ENCODE data around the gene ASTN1. TPM values are rescaled to one million over a fixed set of nuclear protein-coding genes. Genes with fewer than 3 reads are reported as not detected.
"Not testable (repeated sequence)": the region's sequence is repeated elsewhere in the genome, so short reads cannot be mapped to it uniquely, and the experiment has no call there.

Gene ASTN1
- total RNA-seq, 2 experiments from 2014 or later, result not detected

DNA sequence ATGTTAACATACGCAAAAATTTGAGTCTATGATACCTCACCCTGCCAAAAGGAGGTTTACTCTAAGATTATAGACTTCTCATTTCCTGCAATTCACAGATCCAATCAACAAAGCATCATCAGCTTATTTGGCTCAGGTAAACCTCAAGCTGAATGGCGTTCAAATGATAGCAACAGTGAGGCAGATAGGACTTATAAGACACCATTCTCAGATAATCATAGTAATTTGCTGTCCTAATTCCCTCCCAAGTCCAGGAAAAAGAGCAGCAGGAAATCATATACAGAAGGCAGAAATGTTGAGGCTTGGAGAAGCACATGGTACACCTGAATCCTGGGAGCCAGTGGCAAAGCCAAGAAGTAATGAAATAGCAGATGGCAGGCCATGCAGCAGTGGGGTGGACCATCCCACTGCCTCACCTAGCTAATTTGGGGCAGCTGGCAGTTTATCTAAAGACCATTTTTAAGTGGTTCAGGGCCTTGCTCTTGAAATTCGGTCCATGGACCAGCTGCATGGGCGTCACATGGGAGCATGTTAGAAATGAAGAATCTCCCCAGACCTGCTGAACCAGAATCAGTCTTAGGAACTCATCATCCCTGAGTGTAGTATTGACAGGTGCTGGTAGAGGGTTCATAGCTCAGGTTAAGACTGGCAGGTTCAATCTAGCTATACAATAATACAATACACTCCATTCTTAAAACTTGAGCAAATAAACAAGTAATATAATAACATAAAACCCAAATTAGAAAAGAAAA lies 57.7 kb downstream of the ASTN1 start:
- Mint-ChIP-seq H3K4me3 (no peak overlapping the region), H3K27me3 (no peaks in the 10 kb centered on the region), H3K27ac (no peak overlapping the region), H3K36me3 (no peaks in the 10 kb centered on the region), H3K9me3 (peaks cover 2% of the 10 kb centered on the region), H3K4me1 (no peaks in the 10 kb centered on the region)
- POLR2A ChIA-PET, result no interaction called here
- DNase-seq, result no peak
- no peak for ATAC-seq (ENCODE audit: low read depth)

- H3K4me1 Mint-ChIP-seq, result no peaks in the 10 kb centered on the region
- no peaks in the 10 kb centered on the region for H3K36me3 Mint-ChIP-seq
- no peak overlapping the region for H3K27ac Mint-ChIP-seq
- no peak overlapping the region for H3K4me3 Mint-ChIP-seq
- ATAC-seq (ENCODE audit: low read depth), result no peak
- no peak for DNase-seq
- no peaks in the 10 kb centered on the region for H3K27me3 Mint-ChIP-seq
- peaks cover 2% of the 10 kb centered on the region for H3K9me3 Mint-ChIP-seq
- POLR2A ChIA-PET, result no interaction called here
These were observed 58.3 kb downstream of the ASTN1 start for GRCh38 chr1:177106196-177106595.

DNA sequence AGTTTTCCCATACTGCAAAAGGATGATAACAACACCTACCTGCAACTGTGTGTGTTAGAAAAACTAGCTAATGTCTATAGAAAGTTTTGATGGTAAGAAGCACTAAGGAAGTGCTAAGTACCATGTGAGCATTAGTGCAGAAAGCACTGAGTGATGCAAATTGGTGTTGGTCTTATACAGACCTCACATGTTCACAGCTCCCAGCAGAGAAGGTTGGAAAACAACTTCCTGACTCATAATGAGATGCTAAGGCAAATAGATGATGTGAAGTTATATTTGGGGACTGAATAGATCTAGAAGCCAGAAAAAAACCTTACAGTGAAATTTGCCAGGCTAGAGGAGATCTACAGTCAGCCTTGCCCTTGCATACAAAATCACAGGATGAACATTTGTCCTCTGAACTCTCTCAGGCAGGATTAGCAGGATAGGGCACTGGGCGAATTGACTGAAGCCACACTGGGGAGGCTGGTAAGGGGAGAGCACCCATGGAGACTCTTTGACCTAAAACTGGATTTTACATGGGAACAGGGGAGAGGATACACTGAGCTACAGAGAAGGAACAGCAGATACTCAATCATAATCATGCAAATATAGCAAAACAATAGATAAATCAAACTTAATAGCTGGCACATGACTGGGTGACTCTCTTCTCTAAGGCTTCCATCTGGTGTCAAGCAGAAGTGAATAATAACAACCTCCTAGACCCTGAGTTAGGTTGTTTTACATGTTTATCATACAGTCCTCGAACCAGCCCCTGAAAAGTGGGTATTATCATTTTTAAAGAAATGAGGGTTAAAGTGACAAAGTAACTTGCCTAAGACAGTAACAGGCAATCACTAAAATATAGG lies 61.3 kb downstream of the ASTN1 start:
- Mint-ChIP-seq H3K27me3 (no peaks in the 10 kb centered on the region), H3K9me3 (peaks cover 2% of the 10 kb centered on the region), H3K4me1 (no peaks in the 10 kb centered on the region), H3K4me3 (no peak overlapping the region), H3K36me3 (no peaks in the 10 kb centered on the region), H3K27ac (no peak overlapping the region)
- ATAC-seq (ENCODE audit: low read depth), result no peak
- no peak for DNase-seq
- POLR2A ChIA-PET, result no interaction called here

DNA sequence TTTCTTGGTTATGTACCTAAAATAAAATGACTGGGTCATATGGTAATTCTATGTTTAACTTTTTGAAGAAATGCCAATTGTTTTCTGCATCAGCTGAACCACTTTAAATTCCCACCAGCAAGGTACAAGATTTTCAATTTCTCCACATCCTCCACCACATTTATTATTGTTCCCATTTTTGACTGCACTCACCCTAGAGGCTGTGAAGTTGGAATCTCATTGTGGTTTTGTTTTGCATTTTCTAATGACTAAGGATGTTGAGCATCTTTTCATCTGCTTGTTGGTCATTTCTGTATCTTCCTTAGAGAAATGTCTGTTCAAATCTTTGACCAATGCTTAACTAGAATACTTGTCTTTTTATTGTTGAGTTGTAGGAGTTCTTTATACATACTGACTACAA lies 72.5 kb downstream of the ASTN1 start:
- H3K9me3 Mint-ChIP-seq, result no peaks in the 10 kb centered on the region
- POLR2A ChIA-PET, result no interaction called here
- DNase-seq, result no peak
- H3K36me3 Mint-ChIP-seq, result no peaks in the 10 kb centered on the region
- no peak overlapping the region for H3K27ac Mint-ChIP-seq
- no peaks in the 10 kb centered on the region for H3K27me3 Mint-ChIP-seq
- H3K4me3 Mint-ChIP-seq, result no peak overlapping the region
- no peak for ATAC-seq (ENCODE audit: low read depth)
- H3K4me1 Mint-ChIP-seq, result no peaks in the 10 kb centered on the region

GRCh38 chr1:177091040-177091439 lies 73.5 kb downstream of the ASTN1 start:
- H3K36me3 Mint-ChIP-seq, result no peaks in the 10 kb centered on the region
- no peak overlapping the region for H3K4me3 Mint-ChIP-seq
- H3K27ac Mint-ChIP-seq, result no peak overlapping the region
- DNase-seq, result no peak
- H3K9me3 Mint-ChIP-seq, result no peaks in the 10 kb centered on the region
- no peaks in the 10 kb centered on the region for H3K4me1 Mint-ChIP-seq
- POLR2A ChIA-PET, result no interaction called here
- no peaks in the 10 kb centered on the region for H3K27me3 Mint-ChIP-seq
- ATAC-seq (ENCODE audit: low read depth), result no peak

DNA sequence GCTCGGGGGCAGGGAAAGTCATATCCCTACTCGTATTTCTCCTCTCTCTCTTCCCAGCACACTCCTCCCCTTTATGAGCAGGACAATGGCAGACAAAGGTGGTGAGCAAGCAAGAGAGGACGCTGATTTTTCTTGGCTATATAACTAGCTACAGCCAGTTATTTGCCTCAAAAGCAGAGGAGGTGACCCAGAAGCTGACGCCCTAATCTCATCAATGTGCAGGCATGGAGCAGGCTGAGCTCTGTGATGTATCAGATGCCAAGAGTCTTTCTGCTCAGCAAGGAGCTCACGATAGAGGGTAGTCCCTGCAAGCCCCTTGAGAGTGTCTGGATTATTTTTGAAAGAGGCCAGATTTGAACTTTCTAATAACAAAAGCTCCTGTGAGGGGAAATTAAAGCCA lies 75.5 kb downstream of the ASTN1 start:
- no peaks in the 10 kb centered on the region for H3K4me1 Mint-ChIP-seq
- H3K4me3 Mint-ChIP-seq, result no peak overlapping the region
- H3K27me3 Mint-ChIP-seq, result no peaks in the 10 kb centered on the region
- H3K27ac Mint-ChIP-seq, result no peak overlapping the region
- DNase-seq, result no peak
- no peaks in the 10 kb centered on the region for H3K9me3 Mint-ChIP-seq
- H3K36me3 Mint-ChIP-seq, result no peaks in the 10 kb centered on the region
- no peak for ATAC-seq (ENCODE audit: low read depth)
- POLR2A ChIA-PET, result no interaction called here

- Mint-ChIP-seq H3K4me3 (no peak overlapping the region), H3K36me3 (no peaks in the 10 kb centered on the region), H3K27me3 (no peaks in the 10 kb centered on the region), H3K4me1 (no peaks in the 10 kb centered on the region), H3K27ac (no peak overlapping the region), H3K9me3 (no peaks in the 10 kb centered on the region)
- no peak for ATAC-seq (ENCODE audit: low read depth)
- POLR2A ChIA-PET, result no interaction called here
- DNase-seq, result no peak
These were observed 81.4 kb downstream of the ASTN1 start for GRCh38 chr1:177082855-177083693.

- POLR2A ChIA-PET, result no interaction called here
- H3K4me1 Mint-ChIP-seq, result no peaks in the 10 kb centered on the region
- ATAC-seq (ENCODE audit: low read depth) (no peak), DNase-seq (no peak)
- H3K27ac Mint-ChIP-seq, result no peak overlapping the region
- H3K27me3 Mint-ChIP-seq, result no peaks in the 10 kb centered on the region
- H3K36me3 Mint-ChIP-seq, result no peaks in the 10 kb centered on the region
- H3K4me3 Mint-ChIP-seq, result no peak overlapping the region
- H3K9me3 Mint-ChIP-seq, result no peaks in the 10 kb centered on the region
These were observed 83.9 kb downstream of the ASTN1 start for GRCh38 chr1:177080564-177080963.

GRCh38 chr1:177077734-177078499 lies 86.6 kb downstream of the ASTN1 start:
- Mint-ChIP-seq H3K4me3 (no peak overlapping the region), H3K9me3 (no peaks in the 10 kb centered on the region), H3K4me1 (no peaks in the 10 kb centered on the region), H3K27ac (no peak overlapping the region), H3K27me3 (no peaks in the 10 kb centered on the region), H3K36me3 (no peaks in the 10 kb centered on the region)
- POLR2A ChIA-PET, result no interaction called here
- DNase-seq (no peak), ATAC-seq (ENCODE audit: low read depth) (no peak)

DNA sequence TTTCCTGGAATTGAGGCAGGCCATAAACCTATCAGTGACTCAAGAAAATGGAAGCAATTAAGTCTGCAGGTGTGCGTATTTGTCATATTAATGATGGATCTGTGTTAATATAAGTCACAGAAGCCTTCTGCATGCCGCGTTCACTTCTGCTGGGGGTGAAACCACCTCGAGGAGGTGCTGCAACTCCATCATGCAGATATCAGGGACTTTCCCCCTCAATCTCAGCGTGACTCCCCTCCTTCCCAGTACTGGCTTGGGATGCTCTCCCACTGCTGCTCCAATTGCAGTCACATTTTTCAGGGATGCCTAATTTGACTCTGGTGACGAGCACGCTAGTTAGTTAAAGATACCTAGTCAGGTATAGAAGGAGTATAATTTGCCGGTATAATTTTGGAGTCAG lies 87.5 kb downstream of the ASTN1 start:
- H3K27me3 Mint-ChIP-seq, result no peaks in the 10 kb centered on the region
- H3K9me3 Mint-ChIP-seq, result no peaks in the 10 kb centered on the region
- no peaks in the 10 kb centered on the region for H3K4me1 Mint-ChIP-seq
- POLR2A ChIA-PET, result no interaction called here
- no peak overlapping the region for H3K4me3 Mint-ChIP-seq
- ATAC-seq (ENCODE audit: low read depth) (no peak), DNase-seq (no peak)
- H3K36me3 Mint-ChIP-seq, result no peaks in the 10 kb centered on the region
- no peak overlapping the region for H3K27ac Mint-ChIP-seq

GRCh38 chr1:177074811-177075210 lies 89.7 kb downstream of the ASTN1 start:
- POLR2A ChIA-PET; H3K36me3 Mint-ChIP-seq; H3K9me3 Mint-ChIP-seq; H3K4me3 Mint-ChIP-seq; ATAC-seq (ENCODE audit: low read depth); H3K4me1 Mint-ChIP-seq; DNase-seq; H3K27ac Mint-ChIP-seq; H3K27me3 Mint-ChIP-seq: not testable (repeated sequence)

DNA sequence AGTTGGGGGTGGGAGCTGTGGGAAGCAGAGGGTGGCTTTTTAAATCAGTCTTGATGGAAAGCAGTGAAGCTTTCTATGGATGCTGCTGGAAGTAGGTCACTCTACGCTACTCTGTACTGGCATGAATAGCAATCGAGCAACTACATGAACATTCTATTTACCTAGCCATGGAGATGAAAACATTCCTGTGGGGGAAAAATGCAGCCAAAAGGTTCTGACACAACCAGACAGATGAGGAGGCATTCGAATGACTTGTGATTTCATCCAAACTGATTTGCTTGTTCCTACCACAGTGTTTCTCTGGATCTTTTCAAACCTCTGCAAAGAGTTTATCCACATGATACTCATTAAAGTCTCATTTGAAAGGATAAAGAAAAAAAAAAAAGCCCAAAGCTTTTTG lies 95.0 kb downstream of the ASTN1 start:
- ATAC-seq (ENCODE audit: low read depth) (no peak), DNase-seq (no peak)
- H3K27me3 Mint-ChIP-seq, result no peaks in the 10 kb centered on the region
- no peak overlapping the region for H3K27ac Mint-ChIP-seq
- H3K9me3 Mint-ChIP-seq, result no peaks in the 10 kb centered on the region
- POLR2A ChIA-PET, result no interaction called here
- H3K4me1 Mint-ChIP-seq, result no peaks in the 10 kb centered on the region
- no peaks in the 10 kb centered on the region for H3K36me3 Mint-ChIP-seq
- no peak overlapping the region for H3K4me3 Mint-ChIP-seq

DNA sequence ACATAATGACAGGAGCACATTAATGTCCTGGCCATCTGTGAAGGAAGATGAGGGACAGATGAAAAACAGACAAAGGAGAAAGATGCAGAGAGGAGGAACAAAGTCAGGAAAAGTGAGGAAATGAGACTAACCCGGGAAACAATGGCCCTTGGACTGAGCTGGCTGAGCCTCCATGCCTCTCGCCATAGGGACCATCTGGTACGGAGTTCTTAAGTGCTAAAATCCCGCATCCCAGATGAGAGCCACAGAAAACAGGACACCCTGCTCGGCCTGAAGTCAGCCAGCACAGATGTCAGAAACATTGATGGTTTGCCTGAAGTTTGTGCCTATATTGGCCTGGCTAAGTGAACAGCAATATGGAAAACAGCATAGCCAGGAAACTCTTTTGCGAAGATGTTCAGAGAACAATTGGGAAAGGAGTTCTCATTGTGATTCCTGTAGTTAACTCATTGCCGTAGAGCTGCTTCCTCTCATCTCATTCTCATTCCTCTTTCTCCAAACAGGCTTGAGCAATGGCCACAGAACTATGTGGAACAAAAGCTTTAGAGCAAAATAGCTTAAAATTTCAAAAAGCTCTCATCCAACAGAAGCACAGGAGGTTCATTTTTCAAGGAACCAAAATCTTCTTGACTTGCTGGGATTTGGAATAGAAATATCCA lies 96.6 kb downstream of the ASTN1 start:
- POLR2A ChIA-PET, result no interaction called here
- Mint-ChIP-seq H3K36me3 (no peaks in the 10 kb centered on the region), H3K4me1 (no peaks in the 10 kb centered on the region), H3K9me3 (no peaks in the 10 kb centered on the region), H3K27ac (no peak overlapping the region), H3K27me3 (no peaks in the 10 kb centered on the region), H3K4me3 (no peak overlapping the region)
- no peak for DNase-seq
- no peak for ATAC-seq (ENCODE audit: low read depth)

Data from activated naive CD8-positive, alpha-beta T cell treated with anti-CD3 and anti-CD28 coated beads, Interleukin-2, amount 10 ng/mL, durations not matched to agents 7 days and 5 days (primary cell).